Heart left ventricle (tissue), 13 donors: ENCODE results near the gene MAP3K15.

Experiments used
- CTCF ChIP-seq, 12 donors: fragments of 200-600 bp; sonication (generic) in 4 of 12; IDR thresholded peaks; one replicate each; pipeline versions ENCODE4 v1.5.0 to v1.8.0; 2018 to 2022; ENCODE audit warnings: antibody characterized with exemption in 12 of 12, mild to moderate bottlenecking in 5 of 12
- POLR2A ChIP-seq, 2 donors: fragments of 450-650 bp; IDR thresholded peaks; one replicate each; pipeline ENCODE4 v1.6.1; 2017; ENCODE audit warnings: antibody characterized with exemption in 2 of 2, mild to moderate bottlenecking in 2 of 2, moderate library complexity in 2 of 2
- donor health status: ischemic (EF 13 %, LVEDD 7.1; RV severe dilation, severe dysfunction).
- donor health status: DM: no; HTN: yes; CAD: no.
- donor health status: DM: no; HTN: no; CAD: no.
- donor health status: ischemic (EF 25% LVEDD 6.9; RV normal size, moderate dysfunction).
- donor health status: ischemic (EF 25% LVEDD 5.7; RV mildly dilated, moderate dysfunction).
- donor health status: ischemic (EF 35%, LVEDD 5.7; RV mildly dilated, moderate dysfunction).
- donor health status: nonischemic (EF 11% LVEDD 7.7; RV severe dilation, severe dysfunction).
- donor health status: DM: yes; HTN: yes; CAD: no.
- donor health status: PGD.
- donor health status: ischemic (EF 29% LVEDD 5.4; RV normal size, mild dysfunction).
- donor health status: nonischemic (EF 23%, LVEDD 6.1; RV moderate dilation, normal function).

DNA sequence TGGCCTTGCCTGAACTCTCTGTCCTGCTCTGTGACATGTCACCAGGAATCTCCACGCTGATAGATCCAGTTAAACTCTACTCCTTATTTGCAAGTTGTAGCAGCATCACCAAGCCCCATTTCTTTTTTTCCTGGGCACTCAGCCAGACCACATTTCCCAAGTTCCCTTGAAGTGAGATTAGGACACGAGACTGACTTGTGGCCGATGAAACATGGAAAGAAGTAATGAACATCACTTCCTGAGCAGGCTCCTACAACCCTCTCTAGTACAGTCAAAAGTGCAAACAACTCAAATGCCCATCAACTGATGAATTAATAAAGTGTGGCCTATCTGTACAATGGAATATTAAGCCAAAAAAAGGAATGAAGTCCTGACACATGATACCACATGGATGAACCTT is 74.6 kb downstream of the MAP3K15 start:
- TF ChIP-seq POLR2A (IDR thresholded peaks at IDR 0.05) = no peak
- no peak for TF ChIP-seq CTCF (IDR thresholded peaks at IDR 0.05)
